SH-SY5Y (cell line): Measurements from ENCODE around the gene OR52W1.

Source experiments
- GATA2 ChIP-seq: IDR thresholded peaks from 2 replicates; pipeline ENCODE4 v1.6.1; 2011; ENCODE audit warnings: mild to moderate bottlenecking, low read depth, low read length
- GATA3 ChIP-seq: IDR thresholded peaks from 2 replicates; pipeline ENCODE4 v1.6.1; 2011; ENCODE audit warnings: low read depth, mild to moderate bottlenecking, low read length, moderate library complexity

DNA sequence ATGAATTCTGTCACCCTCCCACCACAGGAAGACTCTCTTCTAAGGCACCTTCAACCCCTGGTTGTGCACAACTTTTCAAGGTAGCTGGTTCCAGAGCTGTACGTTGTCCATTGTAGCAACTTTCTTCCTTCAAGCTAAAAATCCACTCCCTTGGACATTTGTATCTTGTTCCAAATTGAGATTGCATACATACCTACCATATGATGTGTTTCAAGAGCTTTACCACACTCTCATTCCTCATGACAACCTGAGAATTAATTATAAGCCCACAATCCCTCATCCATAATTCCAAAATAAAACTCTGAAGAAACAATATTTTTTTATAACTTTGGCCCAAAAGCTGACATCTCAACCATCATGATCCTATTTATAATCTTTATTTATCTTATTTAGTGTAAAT is 3.0 kb downstream of the OR52W1 start:
- TF ChIP-seq GATA2 (no peak), GATA3 (no peak)
